ENCODE measurements around the gene MAPKBP1. TPM values are rescaled to one million over a fixed set of nuclear protein-coding genes. Genes with fewer than 3 reads are reported as not detected.
"Not testable (repeated sequence)": the region's sequence is repeated elsewhere in the genome, so short reads cannot be mapped to it uniquely, and the experiment has no call there.

The MAPKBP1 gene
- total RNA-seq, 3 donors from 2014 or later = 11.5 to 29.3 (median 24.3) TPM

GRCh38 chr15:41828807-41829141 lies 54.5 kb downstream of the MAPKBP1 start:
- no peaks in the 10 kb centered on the region for H3K27me3 ChIP-seq
- no peak for DNase-seq (ENCODE audit: low spot score in 2 of 2)
- intact Hi-C loops (cut with DNase I; ENCODE audit: low total_unique reads) = no loop called here
- H3K4me1 ChIP-seq = peaks cover 0 to 6% of the 10 kb centered on the region in 2 donors
- TF ChIP-seq POLR2A (IDR thresholded peaks at IDR 0.05) = no peak
- TF ChIP-seq POLR2AphosphoS5 (IDR thresholded peaks at IDR 0.05) = no peak
- no peak for TF ChIP-seq CTCF (IDR thresholded peaks at IDR 0.05)
- no peaks in the 10 kb centered on the region for H3K36me3 ChIP-seq
- H3K9me3 ChIP-seq = no peaks in the 10 kb centered on the region
- H3K27ac ChIP-seq = peak overlapping the region in 1 of 2 donors; percentile 82
- peak overlapping the region; percentile 59 to 84 (median 70) for H3K4me3 ChIP-seq

DNA sequence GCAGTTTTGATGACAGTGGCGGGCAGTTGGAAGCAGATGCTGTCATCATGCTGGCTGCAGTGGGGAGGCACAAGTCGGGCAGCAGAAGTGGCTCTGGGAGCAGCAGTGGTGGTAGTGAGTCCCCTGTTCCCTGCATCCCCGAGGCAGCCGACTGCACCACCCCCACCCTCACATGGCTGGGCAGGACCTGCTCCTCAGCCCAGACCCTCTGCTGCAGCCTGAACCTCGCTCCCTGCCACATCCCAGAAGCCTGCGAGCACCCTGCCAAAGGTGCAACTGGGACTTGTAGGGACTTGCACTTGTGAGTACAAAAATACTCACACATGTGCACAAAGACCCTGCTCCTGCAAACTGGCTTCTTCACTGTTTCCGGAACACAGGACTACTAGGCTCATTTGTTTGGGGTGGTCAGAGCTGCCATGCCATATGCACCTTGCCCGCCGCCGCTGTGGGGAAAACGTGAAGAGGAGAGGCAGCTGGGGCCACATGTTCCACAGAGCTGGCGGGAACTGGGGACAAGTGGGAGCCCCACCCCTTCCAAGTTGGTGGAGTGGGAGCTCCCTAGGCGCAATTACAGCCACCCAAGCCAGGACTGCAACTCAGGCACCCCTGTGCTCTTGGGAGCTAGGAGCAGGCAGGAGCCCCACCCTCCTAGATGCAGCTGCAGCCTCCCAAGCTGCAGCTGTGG lies 55.8 kb downstream of the MAPKBP1 start:
- H3K27ac ChIP-seq = no peak overlapping the region
- no peaks in the 10 kb centered on the region for H3K9me3 ChIP-seq
- intact Hi-C loops (cut with DNase I; ENCODE audit: low total_unique reads) = no loop called here
- H3K36me3 ChIP-seq = no peaks in the 10 kb centered on the region
- TF ChIP-seq POLR2AphosphoS5 (IDR thresholded peaks at IDR 0.05) = no peak
- TF ChIP-seq POLR2A (IDR thresholded peaks at IDR 0.05) = no peak
- TF ChIP-seq CTCF (IDR thresholded peaks at IDR 0.05) = no peak
- no peak for DNase-seq (ENCODE audit: low spot score in 2 of 2)
- H3K27me3 ChIP-seq = no peaks in the 10 kb centered on the region
- H3K4me1 ChIP-seq = peaks cover 0 to 6% of the 10 kb centered on the region in 2 donors
- H3K4me3 ChIP-seq = peak overlapping the region in 1 of 3 donors; percentile 31

DNA sequence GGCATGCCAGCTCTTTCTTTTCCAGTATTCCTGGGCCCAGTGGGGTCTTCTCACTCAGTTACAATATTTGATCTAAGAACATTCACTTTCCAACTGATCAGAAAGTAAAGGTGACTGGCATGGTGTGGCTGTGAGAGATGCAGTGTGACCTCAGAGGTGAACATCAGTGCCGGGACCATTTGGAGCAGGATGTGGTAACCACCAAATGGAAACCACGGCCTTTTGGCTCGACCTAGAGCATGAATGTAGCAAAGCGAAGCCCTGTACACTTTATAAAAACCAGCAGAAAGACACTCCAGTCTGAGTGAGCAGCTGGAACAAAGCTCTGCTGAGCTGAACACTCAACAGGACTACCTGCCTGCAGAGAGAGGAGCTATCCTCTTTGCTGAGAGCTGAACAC lies 57.0 kb downstream of the MAPKBP1 start:
- H3K4me3 ChIP-seq; H3K9me3 ChIP-seq; H3K27me3 ChIP-seq; H3K4me1 ChIP-seq; DNase-seq (ENCODE audit: low spot score in 2 of 2); intact Hi-C loops (cut with DNase I; ENCODE audit: low total_unique reads); H3K36me3 ChIP-seq; H3K27ac ChIP-seq: not testable (repeated sequence)

- H3K9me3 ChIP-seq = no peaks in the 10 kb centered on the region
- intact Hi-C loops (cut with DNase I; ENCODE audit: low total_unique reads) = no loop called here
- no peak for DNase-seq (ENCODE audit: low spot score in 2 of 2)
- peak overlapping the region; percentile 55 to 68 for H3K27ac ChIP-seq
- no peaks in the 10 kb centered on the region for H3K27me3 ChIP-seq
- TF ChIP-seq POLR2AphosphoS5 (IDR thresholded peaks at IDR 0.05) = no peak
- no peak for TF ChIP-seq CTCF (IDR thresholded peaks at IDR 0.05)
- TF ChIP-seq POLR2A (IDR thresholded peaks at IDR 0.05) = no peak
- peaks cover 0 to 6% of the 10 kb centered on the region in 2 donors for H3K4me1 ChIP-seq
- no peak overlapping the region for H3K4me3 ChIP-seq
- no peaks in the 10 kb centered on the region for H3K36me3 ChIP-seq
Observed at GRCh38 chr15:41832208-41832607, 57.9 kb downstream of the MAPKBP1 start.

DNA sequence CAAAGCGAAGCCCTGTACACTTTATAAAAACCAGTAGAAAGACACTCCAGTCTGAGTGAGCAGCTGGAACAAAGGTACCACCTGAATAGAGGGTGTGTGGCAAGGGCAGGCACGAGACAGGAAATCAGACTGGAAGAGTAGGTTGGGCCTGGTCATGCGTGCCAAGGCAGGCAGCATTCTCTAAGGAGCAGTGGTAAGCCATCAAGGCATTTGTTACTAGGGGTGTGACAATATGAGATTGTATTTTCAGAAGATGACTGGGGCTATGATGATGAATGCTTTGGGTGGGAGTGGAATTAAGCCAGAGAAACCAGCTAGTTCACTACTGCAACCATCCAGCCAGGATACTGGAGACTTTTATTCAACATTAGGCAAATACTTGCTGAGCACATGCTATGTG lies 58.6 kb downstream of the MAPKBP1 start:
- peak in 1 of 2 donors; percentile 70 for DNase-seq (ENCODE audit: low spot score in 2 of 2)
- no peaks in the 10 kb centered on the region for H3K9me3 ChIP-seq
- intact Hi-C loops (cut with DNase I; ENCODE audit: low total_unique reads) = no loop called here
- H3K4me1 ChIP-seq = peaks cover 0 to 6% of the 10 kb centered on the region in 2 donors
- H3K36me3 ChIP-seq = no peaks in the 10 kb centered on the region
- TF ChIP-seq CTCF (IDR thresholded peaks at IDR 0.05) (no peak), POLR2AphosphoS5 (IDR thresholded peaks at IDR 0.05) (peak in 1 of 3 donors; percentile 57)
- H3K27me3 ChIP-seq = no peaks in the 10 kb centered on the region
- H3K4me3 ChIP-seq = no peak overlapping the region
- peak overlapping the region; percentile 55 to 68 for H3K27ac ChIP-seq
